HUES64 (cell line): Measurements from ENCODE around the gene CMTR1.
A peak's percentile ranks its signal among the peaks of the same experiment; 100 is the strongest.

Experiments
- H3K27ac ChIP-seq: 2 replicates; pipeline ENCODE4 v1.7.0; 2013; ENCODE audit warnings: low read depth, low read length, inconsistent platforms
- H3K27me3 ChIP-seq: 2 replicates; pipeline ENCODE4 v1.6.1; 2013; ENCODE audit warnings: mild to moderate bottlenecking, low read length; ENCODE audit not compliant: insufficient read depth
- H3K36me3 ChIP-seq: 2 replicates; pipeline ENCODE4 v1.6.1; 2013; ENCODE audit warnings: mild to moderate bottlenecking, low read length; ENCODE audit not compliant: insufficient read depth
- H3K4me1 ChIP-seq: 2 replicates; pipeline ENCODE4 v1.6.1; 2013; ENCODE audit warnings: mild to moderate bottlenecking, low read length, moderate library complexity; ENCODE audit not compliant: insufficient read depth
- H3K4me3 ChIP-seq: 2 replicates; pipeline ENCODE4 v1.5.1; 2013; ENCODE audit warnings: mild to moderate bottlenecking, low read length, moderate library complexity
- H3K9ac ChIP-seq: 2 replicates; pipeline ENCODE4 v1.6.1; 2013; ENCODE audit warnings: mild to moderate bottlenecking, low read depth, low read length
- H3K9me3 ChIP-seq: 2 replicates; pipeline ENCODE4 v1.6.1; 2013; ENCODE audit warnings: low read depth, low read length; ENCODE audit not compliant: insufficient read depth
- WGBS: fragments of 150-250, 120-280 bp; methylation state at CpG from one replicate; pipeline ENCODE4 v1.1.7; 2013; ENCODE audit warnings: missing lambda C conversion rate; 5-methylcytosine and 5-hydroxymethylcytosine counted together

Gene CMTR1

DNA sequence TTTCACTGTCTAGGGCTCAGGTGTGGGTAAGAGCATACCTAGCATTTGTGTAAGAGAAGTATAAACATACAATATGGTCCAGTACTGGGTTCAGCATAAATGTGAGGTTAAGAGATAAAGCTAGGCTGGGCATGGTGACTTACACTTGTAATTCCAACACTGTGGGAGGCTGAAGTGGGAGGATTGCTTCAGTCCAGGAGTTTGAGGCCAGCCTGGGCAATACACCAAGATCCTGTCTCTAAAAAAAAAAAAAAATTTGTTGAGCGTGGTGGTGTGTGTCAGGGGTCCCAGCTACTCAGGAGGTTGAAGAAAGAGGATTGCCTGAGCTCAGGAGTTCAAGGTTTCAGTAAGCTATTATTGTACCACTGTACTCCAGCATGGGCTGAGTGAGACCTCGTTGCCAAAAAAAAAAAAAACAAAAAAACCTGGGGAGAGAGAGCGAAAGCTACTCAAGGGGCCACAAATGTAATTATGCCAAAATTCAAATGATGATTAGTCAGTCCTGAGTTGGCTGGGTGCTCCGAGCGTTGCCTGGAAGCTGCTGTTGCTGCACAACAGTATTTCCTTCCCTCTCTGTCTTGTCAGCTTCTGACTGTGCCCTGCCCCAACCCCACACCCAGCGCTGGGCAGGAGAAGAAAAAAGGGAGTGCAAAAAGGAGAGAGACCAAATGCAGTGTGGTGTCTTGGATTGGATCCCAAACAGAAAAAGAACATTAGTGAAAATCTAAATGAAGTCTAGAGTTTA is 24.0 kb downstream of the CMTR1 start:
- no peaks in the 10 kb centered on the region for H3K27me3 ChIP-seq
- H3K36me3 ChIP-seq, result peaks cover 73% of the 10 kb centered on the region
- WGBS, result 77% methylated on average over 6 of the region's 6 CpGs
- H3K9ac ChIP-seq, result no peak overlapping the region
- H3K4me1 ChIP-seq, result peaks cover 14% of the 10 kb centered on the region; the same call in 1 of the 2 replicates
- no peaks in the 10 kb centered on the region for H3K9me3 ChIP-seq
- H3K4me3 ChIP-seq, result no peak overlapping the region
- no peak overlapping the region for H3K27ac ChIP-seq

DNA sequence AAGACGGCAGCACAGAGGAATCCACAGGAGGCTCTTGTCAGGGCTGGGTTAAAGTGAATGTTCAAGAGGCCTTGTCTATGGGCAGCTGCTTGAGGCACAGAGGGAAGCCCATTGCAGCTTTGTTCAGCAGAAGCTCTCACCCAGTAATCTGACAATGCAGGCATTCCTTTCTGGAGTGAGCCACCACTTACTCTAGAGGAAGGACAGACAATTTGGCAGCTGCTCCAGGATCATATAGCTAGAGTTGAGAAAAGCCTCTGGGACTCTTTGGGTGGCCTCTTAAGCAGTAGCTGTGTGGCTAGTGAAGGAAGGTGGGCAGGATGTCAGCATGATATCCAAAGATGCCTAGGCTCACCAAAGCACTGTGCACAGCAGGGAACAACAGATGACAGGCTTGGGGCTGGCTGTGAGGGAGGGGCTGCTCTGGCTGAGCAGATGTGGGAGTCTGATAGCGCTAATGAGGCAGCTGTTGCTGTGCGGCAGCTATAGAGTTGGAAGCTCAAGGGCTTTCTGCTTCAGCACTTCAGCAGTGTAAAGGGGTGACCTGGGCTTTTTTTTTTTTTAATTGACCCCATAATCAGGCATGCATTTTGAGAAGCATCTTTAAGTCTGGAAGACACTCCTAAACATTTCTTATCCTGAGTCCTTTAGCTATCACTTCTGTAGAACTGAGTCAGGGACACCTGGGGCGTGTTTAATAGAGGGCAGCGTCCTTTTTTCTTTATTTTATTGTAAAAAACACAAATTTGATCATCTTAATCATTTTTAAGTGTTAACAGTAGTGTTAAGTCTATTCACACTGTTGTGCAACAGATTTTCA is 27.2 kb downstream of the CMTR1 start:
- Histone ChIP-seq H3K4me1 (peaks cover 14% of the 10 kb centered on the region; the same call in 1 of the 2 replicates), H3K4me3 (no peak overlapping the region), H3K36me3 (peaks cover 76% of the 10 kb centered on the region), H3K9ac (no peak overlapping the region), H3K27ac (peak overlapping the region; percentile 60; the same call in 1 of the 2 replicates), H3K27me3 (no peaks in the 10 kb centered on the region), H3K9me3 (no peaks in the 10 kb centered on the region)
- 79% methylated on average over 4 of the region's 5 CpGs for WGBS

DNA sequence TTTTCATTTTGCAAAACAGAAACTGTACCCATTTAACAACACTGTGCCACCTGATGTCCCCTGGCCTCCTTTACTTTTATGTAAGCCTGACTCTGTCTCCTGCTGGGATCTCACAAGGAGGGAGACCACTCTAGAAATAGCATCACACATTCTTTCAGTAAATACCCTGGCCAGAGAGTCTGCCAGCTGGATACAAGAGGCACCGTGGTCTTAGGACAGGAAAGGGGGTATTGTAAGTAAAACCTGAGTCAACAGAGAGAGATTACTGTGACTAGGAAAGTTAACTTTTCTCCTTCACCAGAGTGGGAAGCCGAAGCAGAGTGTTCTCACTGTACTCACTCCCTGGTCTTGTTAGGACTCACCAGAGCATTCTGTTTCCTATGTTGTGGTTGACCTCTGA is 27.8 kb downstream of the CMTR1 start:
- peak overlapping the region; percentile 60; the same call in 1 of the 2 replicates for H3K27ac ChIP-seq
- WGBS, result 66% methylated on average over 2 of the region's 2 CpGs
- H3K36me3 ChIP-seq, result peaks cover 73% of the 10 kb centered on the region

DNA sequence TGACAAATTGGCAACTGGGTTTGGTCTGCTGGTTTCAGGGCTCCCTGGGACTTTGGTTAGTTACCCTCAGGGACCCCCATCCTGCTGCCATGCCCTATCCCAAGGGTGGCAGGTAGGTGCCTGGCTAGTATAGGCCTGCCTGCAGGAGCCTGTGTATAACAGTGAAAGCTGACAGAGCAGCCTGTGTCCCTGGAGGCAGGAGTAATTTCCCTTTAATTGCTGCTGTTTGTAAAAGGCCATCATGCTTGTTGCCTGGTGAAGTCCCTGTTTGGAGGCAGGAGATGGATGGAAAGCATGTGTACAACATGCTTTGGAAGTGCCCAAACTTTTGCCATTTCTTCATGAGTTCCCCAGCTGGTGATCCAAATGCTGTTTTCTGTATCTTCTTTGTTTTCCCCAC is 30.1 kb downstream of the CMTR1 start:
- Histone ChIP-seq H3K9me3 (peaks cover 3% of the 10 kb centered on the region; the same call in 1 of the 2 replicates), H3K4me3 (no peak overlapping the region), H3K27ac (no peak overlapping the region), H3K4me1 (peaks cover 14% of the 10 kb centered on the region; the same call in 1 of the 2 replicates), H3K27me3 (no peaks in the 10 kb centered on the region), H3K36me3 (peaks cover 66% of the 10 kb centered on the region), H3K9ac (no peak overlapping the region)

More for the DNA sequence above, 27.8 kb downstream of the CMTR1 start:
- H3K4me3 ChIP-seq, result no peak overlapping the region
- no peaks in the 10 kb centered on the region for H3K9me3 ChIP-seq
- no peaks in the 10 kb centered on the region for H3K27me3 ChIP-seq
- peaks cover 14% of the 10 kb centered on the region; the same call in 1 of the 2 replicates for H3K4me1 ChIP-seq
- H3K9ac ChIP-seq, result no peak overlapping the region

DNA sequence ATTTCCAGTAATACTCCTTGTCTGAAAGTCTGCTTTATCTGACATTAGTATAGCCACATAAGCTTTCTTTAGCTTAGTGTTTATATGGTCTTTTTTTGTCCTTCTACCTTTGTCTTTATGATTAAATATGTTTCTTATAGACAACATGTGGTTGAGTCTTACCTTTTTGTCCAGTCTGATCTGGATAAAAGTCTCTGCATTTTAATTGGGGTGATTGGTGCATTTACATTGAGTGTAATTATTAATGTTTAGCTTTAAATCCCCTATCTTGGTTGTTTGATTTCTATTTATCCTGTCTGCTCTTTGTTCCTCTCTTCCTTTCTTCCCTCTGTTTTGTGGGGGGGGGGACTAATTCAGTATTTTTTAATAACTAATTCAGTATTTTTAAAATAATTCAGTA is 34.7 kb downstream of the CMTR1 start:
- Histone ChIP-seq H3K27me3 (no peaks in the 10 kb centered on the region), H3K4me3 (no peak overlapping the region), H3K9me3 (peaks cover 3% of the 10 kb centered on the region; the same call in 1 of the 2 replicates), H3K27ac (no peak overlapping the region), H3K4me1 (no peaks in the 10 kb centered on the region), H3K36me3 (peaks cover 43% of the 10 kb centered on the region), H3K9ac (no peak overlapping the region)

DNA sequence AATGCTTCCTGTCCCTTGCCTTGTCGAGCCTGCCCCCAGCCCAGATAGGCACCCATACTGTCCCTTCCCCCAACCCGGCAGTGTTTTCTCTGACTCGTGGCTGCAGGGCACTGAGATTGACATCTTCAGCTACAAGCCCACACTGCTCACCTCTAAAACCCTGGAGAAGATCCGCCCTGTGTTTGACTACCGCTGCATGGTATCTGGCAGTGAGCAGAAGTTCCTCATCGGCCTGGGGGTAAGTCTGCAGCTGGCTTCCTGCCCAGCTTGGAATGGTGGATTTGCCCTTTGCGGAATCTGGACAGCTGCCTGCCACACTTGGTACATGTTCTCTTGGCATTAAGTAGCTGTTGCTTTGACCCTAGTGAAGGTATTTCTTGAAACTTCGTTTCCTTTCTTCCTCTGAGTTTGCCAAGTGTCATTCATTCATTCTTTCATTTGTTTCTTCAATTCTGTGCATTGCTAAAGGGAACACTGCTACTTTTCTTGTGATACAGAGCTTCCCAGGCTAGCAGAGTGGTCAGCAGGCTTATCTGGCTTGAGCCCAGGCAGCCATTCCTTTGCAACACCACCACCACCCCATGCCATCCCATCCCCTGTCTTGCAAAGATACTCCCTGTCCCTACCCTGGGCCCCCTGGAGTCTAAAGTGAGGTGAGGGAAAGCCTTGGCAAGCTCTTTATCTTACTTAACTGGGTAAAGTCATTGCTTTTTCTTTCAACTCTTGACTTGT is 40.5 kb downstream of the CMTR1 start:
- no peak overlapping the region for H3K9ac ChIP-seq
- 92% methylated on average over 8 of the region's 8 CpGs for WGBS
- H3K36me3 ChIP-seq, result peaks cover 62% of the 10 kb centered on the region
- H3K9me3 ChIP-seq, result no peaks in the 10 kb centered on the region
- H3K4me1 ChIP-seq, result no peaks in the 10 kb centered on the region
- no peak overlapping the region for H3K4me3 ChIP-seq
- H3K27ac ChIP-seq, result no peak overlapping the region
- H3K27me3 ChIP-seq, result no peaks in the 10 kb centered on the region

DNA sequence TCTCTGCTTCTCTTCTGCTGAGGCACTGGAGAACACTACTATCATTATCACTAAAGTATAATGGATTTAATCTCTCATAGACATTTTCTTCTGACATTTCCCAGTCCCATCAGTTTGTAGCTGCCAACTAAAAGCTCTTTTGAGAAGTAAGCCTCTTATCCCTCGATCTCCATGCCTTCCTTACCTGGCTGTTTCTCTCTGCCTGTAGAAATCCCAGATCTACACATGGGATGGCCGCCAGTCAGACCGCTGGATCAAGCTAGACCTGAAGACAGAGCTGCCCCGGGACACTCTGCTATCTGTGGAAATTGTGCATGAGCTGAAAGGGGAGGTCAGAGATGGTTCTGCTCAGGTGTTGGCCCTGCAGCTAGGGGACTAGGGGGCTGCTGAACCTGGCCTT is 41.3 kb downstream of the CMTR1 start:
- Histone ChIP-seq H3K36me3 (peaks cover 69% of the 10 kb centered on the region), H3K9ac (no peak overlapping the region), H3K27ac (no peak overlapping the region), H3K4me1 (no peaks in the 10 kb centered on the region), H3K27me3 (no peaks in the 10 kb centered on the region), H3K9me3 (no peaks in the 10 kb centered on the region), H3K4me3 (no peak overlapping the region)
- WGBS, result 93% methylated on average over 4 of the region's 4 CpGs

DNA sequence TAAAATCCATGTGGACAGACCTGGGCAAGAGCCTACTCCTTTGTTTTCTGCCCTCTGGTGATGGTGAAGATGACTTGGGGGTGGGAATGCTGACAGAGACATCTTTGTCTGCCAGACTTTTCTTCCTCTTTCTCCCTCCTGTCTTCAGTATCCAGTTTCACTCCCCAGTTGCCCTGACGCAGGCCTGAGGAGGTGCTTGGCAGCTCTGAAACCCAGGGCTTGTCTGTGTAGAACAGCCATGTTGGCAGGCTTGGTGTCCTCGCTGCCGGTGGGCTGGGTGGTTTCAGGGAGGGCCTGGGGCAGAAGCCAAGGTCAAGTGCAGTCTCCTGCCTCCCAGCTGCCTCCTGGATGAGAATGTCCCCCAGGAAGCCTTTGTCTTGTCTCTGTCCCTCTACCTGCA is 44.2 kb downstream of the CMTR1 start:
- no peak overlapping the region for H3K27ac ChIP-seq
- H3K9me3 ChIP-seq, result no peaks in the 10 kb centered on the region
- no peaks in the 10 kb centered on the region for H3K27me3 ChIP-seq
- peaks cover 65% of the 10 kb centered on the region for H3K36me3 ChIP-seq
- no peak overlapping the region for H3K9ac ChIP-seq
- WGBS, result 89% methylated on average over 3 of the region's 3 CpGs
- H3K4me1 ChIP-seq, result peaks cover 14% of the 10 kb centered on the region
- no peak overlapping the region for H3K4me3 ChIP-seq

DNA sequence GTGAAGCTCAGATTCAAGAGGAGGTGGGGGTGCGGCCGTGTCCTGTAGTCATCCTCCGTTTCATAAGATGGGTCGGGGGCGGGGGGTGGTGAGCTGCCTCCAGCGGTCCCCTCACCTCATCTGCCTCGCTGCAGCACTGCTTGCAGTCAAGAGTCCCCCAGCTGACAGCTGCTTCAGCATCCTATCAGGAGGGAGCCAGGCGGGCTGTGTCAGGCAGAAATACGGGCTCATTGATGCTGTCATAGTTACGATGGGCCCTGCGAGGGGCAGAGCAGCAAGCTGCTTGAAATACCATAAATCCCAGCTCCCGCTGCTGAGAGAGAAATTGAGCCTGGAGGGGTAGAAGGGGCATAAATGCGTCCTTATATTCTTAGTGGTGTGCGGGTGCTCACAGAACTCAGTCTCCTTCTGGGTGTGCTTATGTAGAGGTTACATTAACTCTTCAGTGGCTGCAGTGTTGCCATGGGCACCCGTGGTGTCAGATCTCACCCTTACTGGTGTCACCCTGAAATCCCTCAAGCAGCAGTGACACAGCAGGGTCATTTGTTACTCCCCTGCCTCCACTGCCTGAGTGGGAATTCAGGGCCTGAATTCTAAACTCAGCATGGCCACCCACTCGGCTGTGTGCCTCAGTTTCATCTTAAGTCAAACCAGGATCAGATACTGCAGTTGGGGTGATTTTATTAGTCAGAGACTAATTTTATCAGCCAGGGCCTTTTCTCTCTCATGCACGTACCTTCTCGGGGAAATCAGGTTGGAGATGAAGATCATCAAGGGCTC is 44.8 kb downstream of the CMTR1 start:
- 94% methylated on average over 18 of the region's 18 CpGs for WGBS
- Histone ChIP-seq H3K9me3 (no peaks in the 10 kb centered on the region), H3K4me1 (peaks cover 14% of the 10 kb centered on the region), H3K36me3 (peaks cover 65% of the 10 kb centered on the region), H3K9ac (no peak overlapping the region), H3K4me3 (no peak overlapping the region), H3K27ac (no peak overlapping the region), H3K27me3 (no peaks in the 10 kb centered on the region)

DNA sequence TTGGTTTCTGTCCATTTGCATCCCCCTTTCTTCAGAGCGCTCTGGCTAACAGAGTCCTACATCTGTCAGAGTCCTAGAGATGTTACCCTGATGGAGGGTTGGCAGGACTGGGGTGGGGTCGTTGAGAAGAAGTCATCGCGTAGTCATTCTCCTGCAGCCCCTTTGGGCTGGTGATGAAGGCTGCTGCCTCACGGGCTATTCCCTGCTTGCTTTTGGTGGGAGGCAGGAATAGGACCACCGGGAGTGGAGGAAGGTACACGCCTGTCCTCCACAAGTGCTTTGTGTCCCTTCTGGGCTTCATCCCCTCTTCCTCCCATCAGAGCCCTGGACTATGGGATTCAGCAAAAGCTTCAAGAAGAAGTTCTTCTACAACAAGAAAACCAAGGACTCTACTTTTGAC is 45.8 kb downstream of the CMTR1 start:
- peaks cover 14% of the 10 kb centered on the region for H3K4me1 ChIP-seq
- H3K27me3 ChIP-seq, result no peaks in the 10 kb centered on the region
- H3K4me3 ChIP-seq, result no peak overlapping the region
- WGBS, result 93% methylated on average over 7 of the region's 7 CpGs
- peaks cover 66% of the 10 kb centered on the region for H3K36me3 ChIP-seq
- no peak overlapping the region for H3K27ac ChIP-seq
- H3K9me3 ChIP-seq, result no peaks in the 10 kb centered on the region
- H3K9ac ChIP-seq, result no peak overlapping the region
